Breast epithelium (tissue), 3 donors: ENCODE measurements around the gene HHIPL2.

ENCODE experiments used
- POLR2A ChIP-seq: fragments of 450-650 bp; IDR thresholded peaks from one replicate; pipeline ENCODE4 v1.6.1; 2016; ENCODE audit warnings: antibody characterized with exemption, mild to moderate bottlenecking, moderate library complexity
- POLR2AphosphoS5 ChIP-seq, 3 donors: sonication (generic); formaldehyde crosslinking; IDR thresholded peaks; one replicate each; pipeline ENCODE4 v1.6.1; 2017; ENCODE audit warnings: antibody characterized with exemption in 3 of 3
- TF ChIP-seq, protein P1 (sequence below), 3 donors: fragments of 450-650 bp; IDR thresholded peaks; one replicate each; pipeline ENCODE4 v1.5.1; 2016 to 2017; ENCODE audit warnings: antibody characterized with exemption in 3 of 3, mild to moderate bottlenecking in 3 of 3, moderate library complexity in 3 of 3

DNA sequence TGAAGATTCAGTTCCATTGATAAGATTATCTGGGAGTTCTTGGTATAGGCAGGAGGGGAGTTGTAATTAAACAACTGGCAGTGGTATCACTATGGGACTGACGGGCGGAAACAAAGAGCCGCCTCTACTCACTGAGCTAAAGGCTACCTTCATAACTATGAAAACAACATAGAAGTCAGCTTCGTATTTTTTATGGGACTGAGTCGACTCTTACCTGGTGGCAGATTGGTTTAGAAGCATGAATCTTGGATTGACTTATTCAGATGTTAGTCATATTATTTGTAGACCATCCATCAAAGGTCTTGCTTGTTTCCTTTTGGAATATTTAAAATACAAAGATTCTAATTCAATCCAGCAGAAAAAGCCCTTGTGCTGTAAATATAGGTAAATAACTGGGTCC is 6.3 kb upstream of the HHIPL2 start:
- TF ChIP-seq POLR2A (no peak), POLR2AphosphoS5 (IDR thresholded peaks at IDR 0.05) (no peak)
- TF ChIP-seq, protein P1, sequence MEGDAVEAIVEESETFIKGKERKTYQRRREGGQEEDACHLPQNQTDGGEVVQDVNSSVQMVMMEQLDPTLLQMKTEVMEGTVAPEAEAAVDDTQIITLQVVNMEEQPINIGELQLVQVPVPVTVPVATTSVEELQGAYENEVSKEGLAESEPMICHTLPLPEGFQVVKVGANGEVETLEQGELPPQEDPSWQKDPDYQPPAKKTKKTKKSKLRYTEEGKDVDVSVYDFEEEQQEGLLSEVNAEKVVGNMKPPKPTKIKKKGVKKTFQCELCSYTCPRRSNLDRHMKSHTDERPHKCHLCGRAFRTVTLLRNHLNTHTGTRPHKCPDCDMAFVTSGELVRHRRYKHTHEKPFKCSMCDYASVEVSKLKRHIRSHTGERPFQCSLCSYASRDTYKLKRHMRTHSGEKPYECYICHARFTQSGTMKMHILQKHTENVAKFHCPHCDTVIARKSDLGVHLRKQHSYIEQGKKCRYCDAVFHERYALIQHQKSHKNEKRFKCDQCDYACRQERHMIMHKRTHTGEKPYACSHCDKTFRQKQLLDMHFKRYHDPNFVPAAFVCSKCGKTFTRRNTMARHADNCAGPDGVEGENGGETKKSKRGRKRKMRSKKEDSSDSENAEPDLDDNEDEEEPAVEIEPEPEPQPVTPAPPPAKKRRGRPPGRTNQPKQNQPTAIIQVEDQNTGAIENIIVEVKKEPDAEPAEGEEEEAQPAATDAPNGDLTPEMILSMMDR (IDR thresholded peaks at IDR 0.05) = no peak
